HEK293T (cell line): ENCODE measurements around the gene CENPH.

Experiments
- TARDBP ChIP-seq: fragments of 450-650 bp; IDR thresholded peaks from 2 replicates; pipeline ENCODE4 v1.6.1; 2016
- ZNF384 ChIP-seq: fragments of 450-650 bp; IDR thresholded peaks from 2 replicates; pipeline ENCODE4 v1.6.1; 2016

DNA sequence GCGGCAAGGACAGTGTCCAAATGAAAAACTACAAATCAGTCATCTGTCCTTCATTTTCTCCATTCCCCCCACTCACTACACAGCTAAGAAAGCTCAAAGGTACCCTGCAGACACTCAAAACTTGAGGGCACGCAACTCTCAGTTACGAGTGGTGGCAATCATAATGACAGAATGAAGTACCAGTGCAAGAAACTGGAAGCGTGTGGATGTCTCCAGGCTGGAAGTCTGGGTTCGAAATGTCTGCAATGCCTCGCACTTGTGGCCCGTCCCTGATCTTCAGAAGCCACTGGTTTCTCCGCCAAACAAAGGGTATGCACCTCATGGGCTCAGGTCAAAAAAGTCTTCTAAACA is 597 bp upstream of the CENPH start:
- TF ChIP-seq TARDBP (no peak), ZNF384 (no peak)
